ENCODE data around the gene FLOT2. TPM values are rescaled to one million over a fixed set of nuclear protein-coding genes. Genes with fewer than 3 reads are reported as not detected.

Gene FLOT2
- total and polyA plus RNA-seq, 2 donors (not counting 1 experiment from before 2014, with no cell fraction given), result 48.9 to 81.1 TPM

GRCh38 chr17:28911411-28912045 is 14.0 kb upstream of the FLOT2 start:
- H3K4me3 ChIP-seq (replicated peaks in 1 of 4; ENCODE audit: control extremely low read depth in 1 of 4, insufficient read depth in 1 of 4, low read depth in 3 of 4, low read length in 4 of 4), result no peak overlapping the region
- no peak overlapping the region for H2AFZ ChIP-seq (ENCODE audit: low read length)
- H3K27me3 ChIP-seq (ENCODE audit: control insufficient read depth, insufficient read depth, low read length), result no peaks in the 10 kb centered on the region
- H3K27ac ChIP-seq (ENCODE audit: insufficient read depth, low read length), result no peak overlapping the region
- no peaks in the 10 kb centered on the region for H4K20me1 ChIP-seq (ENCODE audit: control insufficient read depth, extremely low read depth, insufficient read depth, low read length)
- H3K4me1 ChIP-seq (ENCODE audit: control insufficient read depth, extremely low read depth, insufficient read depth, low read length), result peaks cover 16% of the 10 kb centered on the region
- peaks cover 41% of the 10 kb centered on the region for H3K36me3 ChIP-seq (ENCODE audit: control insufficient read depth, insufficient read depth, low read length)
- H3K4me2 ChIP-seq (ENCODE audit: extremely low read depth, insufficient read depth, low read length), result no peak overlapping the region
- TF ChIP-seq EZH2 (IDR thresholded peaks at IDR 0.05; ENCODE audit: low read length, missing control alignments) (no peak), CTCF (conservative IDR thresholded peaks at IDR 0.05 in 1 of 2, IDR thresholded peaks at IDR 0.05 in 1 of 2; ENCODE audit: low read depth in 1 of 2, low read length in 2 of 2) (no peak)
- no peak overlapping the region for H3K9ac ChIP-seq (ENCODE audit: insufficient read depth, low read length)
- peak in 1 of 2 donors; percentile 48 for DNase-seq (ENCODE audit: low read depth in 2 of 2)
- no peaks in the 10 kb centered on the region for H3K79me2 ChIP-seq (ENCODE audit: control insufficient read depth, insufficient read depth, low read length)
- H3K9me3 ChIP-seq (ENCODE audit: control insufficient read depth, insufficient read depth, low read depth, low read length), result no peaks in the 10 kb centered on the region

- Histone ChIP-seq H3K27ac (ENCODE audit: insufficient read depth, low read length) (no peak overlapping the region), H3K4me2 (ENCODE audit: extremely low read depth, insufficient read depth, low read length) (no peak overlapping the region), H2AFZ (ENCODE audit: low read length) (no peak overlapping the region), H3K4me3 (replicated peaks in 1 of 4; ENCODE audit: control extremely low read depth in 1 of 4, insufficient read depth in 1 of 4, low read depth in 3 of 4, low read length in 4 of 4) (no peak overlapping the region), H3K36me3 (ENCODE audit: control insufficient read depth, insufficient read depth, low read length) (peaks cover 42% of the 10 kb centered on the region), H3K27me3 (ENCODE audit: control insufficient read depth, insufficient read depth, low read length) (no peaks in the 10 kb centered on the region), H3K79me2 (ENCODE audit: control insufficient read depth, insufficient read depth, low read length) (no peaks in the 10 kb centered on the region), H4K20me1 (ENCODE audit: control insufficient read depth, extremely low read depth, insufficient read depth, low read length) (no peaks in the 10 kb centered on the region), H3K4me1 (ENCODE audit: control insufficient read depth, extremely low read depth, insufficient read depth, low read length) (peaks cover 16% of the 10 kb centered on the region), H3K9me3 (ENCODE audit: control insufficient read depth, insufficient read depth, low read depth, low read length) (no peaks in the 10 kb centered on the region), H3K9ac (ENCODE audit: insufficient read depth, low read length) (no peak overlapping the region)
- no peak for DNase-seq (ENCODE audit: low read depth in 2 of 2)
- no peak for TF ChIP-seq CTCF (conservative IDR thresholded peaks at IDR 0.05 in 1 of 2, IDR thresholded peaks at IDR 0.05 in 1 of 2; ENCODE audit: low read depth in 1 of 2, low read length in 2 of 2)
- no peak for TF ChIP-seq EZH2 (IDR thresholded peaks at IDR 0.05; ENCODE audit: low read length, missing control alignments)
These were observed 13.0 kb upstream of the FLOT2 start for GRCh38 chr17:28910534-28910933.

- H3K79me2 ChIP-seq (ENCODE audit: control insufficient read depth, insufficient read depth, low read length), result no peaks in the 10 kb centered on the region
- no peak overlapping the region for H2AFZ ChIP-seq (ENCODE audit: low read length)
- H3K4me2 ChIP-seq (ENCODE audit: extremely low read depth, insufficient read depth, low read length), result no peak overlapping the region
- H3K36me3 ChIP-seq (ENCODE audit: control insufficient read depth, insufficient read depth, low read length), result peaks cover 33% of the 10 kb centered on the region
- H3K27me3 ChIP-seq (ENCODE audit: control insufficient read depth, insufficient read depth, low read length), result no peaks in the 10 kb centered on the region
- no peak overlapping the region for H3K9ac ChIP-seq (ENCODE audit: insufficient read depth, low read length)
- TF ChIP-seq CTCF (conservative IDR thresholded peaks at IDR 0.05 in 1 of 2, IDR thresholded peaks at IDR 0.05 in 1 of 2; ENCODE audit: low read depth in 1 of 2, low read length in 2 of 2) (no peak), EZH2 (IDR thresholded peaks at IDR 0.05; ENCODE audit: low read length, missing control alignments) (no peak)
- H3K4me3 ChIP-seq (replicated peaks in 1 of 4; ENCODE audit: control extremely low read depth in 1 of 4, insufficient read depth in 1 of 4, low read depth in 3 of 4, low read length in 4 of 4), result no peak overlapping the region
- peaks cover 16% of the 10 kb centered on the region for H3K4me1 ChIP-seq (ENCODE audit: control insufficient read depth, extremely low read depth, insufficient read depth, low read length)
- DNase-seq (ENCODE audit: low read depth in 2 of 2), result peak; percentile 74 to 88
- H3K9me3 ChIP-seq (ENCODE audit: control insufficient read depth, insufficient read depth, low read depth, low read length), result no peaks in the 10 kb centered on the region
- H3K27ac ChIP-seq (ENCODE audit: insufficient read depth, low read length), result peak overlapping the region; percentile 51
- H4K20me1 ChIP-seq (ENCODE audit: control insufficient read depth, extremely low read depth, insufficient read depth, low read length), result no peaks in the 10 kb centered on the region
These were observed 11.2 kb upstream of the FLOT2 start for GRCh38 chr17:28908640-28909167.

Measured in fibroblast of lung (primary cell).